ENCODE results near the gene TOP3B.

DNA sequence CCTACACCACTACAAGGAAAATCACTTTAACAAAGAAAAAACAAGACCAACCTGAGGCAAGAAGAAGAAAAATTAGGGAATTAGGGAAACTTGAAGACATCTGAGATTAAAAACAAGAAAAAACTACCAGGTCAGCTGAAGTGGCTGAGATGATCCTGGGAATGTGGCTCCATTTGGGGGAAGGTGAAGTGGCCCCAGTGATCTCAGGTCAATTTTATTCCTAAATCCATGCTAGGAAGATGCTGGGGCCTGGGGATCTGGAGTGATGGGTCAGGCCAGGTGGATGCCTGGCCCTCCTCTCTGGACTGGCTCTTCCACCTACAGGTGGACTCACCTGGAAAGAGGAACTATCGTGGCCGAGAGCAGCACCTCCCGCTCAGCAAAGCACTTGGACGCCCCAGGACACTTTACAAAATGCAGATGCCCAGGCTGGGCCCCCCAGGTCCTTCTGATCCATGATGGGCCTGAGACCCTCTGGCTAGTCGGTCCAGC, 6.7 kb downstream of the TOP3B start:
- TF ChIP-seq POLR2A (IDR thresholded peaks at IDR 0.05; ENCODE audit: low read depth, low read length) = no peak
- no peak for TF ChIP-seq POLR2AphosphoS5 (IDR thresholded peaks at IDR 0.05; ENCODE audit: low read depth, low read length)
- no peak for TF ChIP-seq TAF1 (IDR thresholded peaks at IDR 0.05; ENCODE audit: low read depth, low read length)
